ENCODE results near the gene COL27A1.

DNA sequence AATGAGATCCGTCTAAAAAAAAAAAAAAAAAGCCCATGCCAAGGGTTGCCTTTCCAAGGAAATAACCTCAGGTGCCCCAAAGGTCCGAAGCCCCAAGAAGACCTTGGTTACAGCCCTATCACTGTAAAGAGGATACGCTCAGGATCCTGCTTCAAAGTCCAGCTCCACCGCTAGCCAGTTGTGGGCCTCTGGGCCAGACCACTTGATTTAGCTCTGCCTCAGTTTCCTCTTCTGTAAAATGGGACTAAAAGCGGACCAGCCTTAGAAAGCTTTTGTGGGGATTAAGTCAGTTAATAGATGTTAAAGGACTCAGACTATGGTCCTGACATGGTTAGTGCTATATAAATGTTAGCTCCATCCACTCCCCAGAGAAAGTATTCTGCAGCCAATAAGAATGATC, 118.9 kb downstream of the COL27A1 start:
- TF ChIP-seq, protein P1, sequence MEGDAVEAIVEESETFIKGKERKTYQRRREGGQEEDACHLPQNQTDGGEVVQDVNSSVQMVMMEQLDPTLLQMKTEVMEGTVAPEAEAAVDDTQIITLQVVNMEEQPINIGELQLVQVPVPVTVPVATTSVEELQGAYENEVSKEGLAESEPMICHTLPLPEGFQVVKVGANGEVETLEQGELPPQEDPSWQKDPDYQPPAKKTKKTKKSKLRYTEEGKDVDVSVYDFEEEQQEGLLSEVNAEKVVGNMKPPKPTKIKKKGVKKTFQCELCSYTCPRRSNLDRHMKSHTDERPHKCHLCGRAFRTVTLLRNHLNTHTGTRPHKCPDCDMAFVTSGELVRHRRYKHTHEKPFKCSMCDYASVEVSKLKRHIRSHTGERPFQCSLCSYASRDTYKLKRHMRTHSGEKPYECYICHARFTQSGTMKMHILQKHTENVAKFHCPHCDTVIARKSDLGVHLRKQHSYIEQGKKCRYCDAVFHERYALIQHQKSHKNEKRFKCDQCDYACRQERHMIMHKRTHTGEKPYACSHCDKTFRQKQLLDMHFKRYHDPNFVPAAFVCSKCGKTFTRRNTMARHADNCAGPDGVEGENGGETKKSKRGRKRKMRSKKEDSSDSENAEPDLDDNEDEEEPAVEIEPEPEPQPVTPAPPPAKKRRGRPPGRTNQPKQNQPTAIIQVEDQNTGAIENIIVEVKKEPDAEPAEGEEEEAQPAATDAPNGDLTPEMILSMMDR (IDR thresholded peaks at IDR 0.05; ENCODE audit: poor library complexity) = no peak
- TF ChIP-seq EZH2phosphoT487 (IDR thresholded peaks at IDR 0.05; ENCODE audit: low read depth, severe bottlenecking, unreplicated experiment) = no peak
- TF ChIP-seq EZH2 (IDR thresholded peaks at IDR 0.05; ENCODE audit: borderline replicate concordance) = no peak
